HG02840 (cell line): Measurements from ENCODE around the gene STAMBPL1.

Source experiments
- ATAC-seq: cut with Tn5 transposase; IDR thresholded peaks from one replicate; pipeline ENCODE4 v1.9.1; 2021; ENCODE audit warnings: mild to moderate bottlenecking, moderate library complexity, moderate number of reproducible peaks; ENCODE audit not compliant: unreplicated experiment, low FRiP score

STAMBPL1 gene

GRCh38 chr10:88941026-88941425, 61.0 kb downstream of the STAMBPL1 start:
- ATAC-seq = no peak

DNA sequence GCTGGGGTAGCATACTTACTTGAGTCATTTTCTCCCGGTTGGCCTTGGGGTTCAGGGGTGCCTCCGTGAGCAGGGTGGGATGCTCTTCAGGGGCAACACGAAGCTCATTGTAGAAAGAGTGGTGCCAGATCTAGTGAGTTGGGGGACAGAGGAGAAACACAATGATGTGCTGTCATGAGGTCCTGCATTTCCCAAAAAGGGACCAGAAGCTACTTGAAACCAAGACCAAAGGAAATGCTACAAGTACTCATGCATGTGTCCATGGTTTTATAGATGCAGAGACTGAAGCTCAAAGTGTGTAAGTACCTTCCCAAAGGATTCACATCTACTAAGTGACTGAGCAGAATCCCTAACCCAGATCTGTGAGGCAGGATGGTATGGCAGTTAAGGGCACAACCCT, 63.7 kb downstream of the STAMBPL1 start:
- no peak for ATAC-seq

- ATAC-seq = no peak
Observed at GRCh38 chr10:88944813-88945212, 64.8 kb downstream of the STAMBPL1 start.

GRCh38 chr10:88946200-88946599, 66.2 kb downstream of the STAMBPL1 start:
- no peak for ATAC-seq

DNA sequence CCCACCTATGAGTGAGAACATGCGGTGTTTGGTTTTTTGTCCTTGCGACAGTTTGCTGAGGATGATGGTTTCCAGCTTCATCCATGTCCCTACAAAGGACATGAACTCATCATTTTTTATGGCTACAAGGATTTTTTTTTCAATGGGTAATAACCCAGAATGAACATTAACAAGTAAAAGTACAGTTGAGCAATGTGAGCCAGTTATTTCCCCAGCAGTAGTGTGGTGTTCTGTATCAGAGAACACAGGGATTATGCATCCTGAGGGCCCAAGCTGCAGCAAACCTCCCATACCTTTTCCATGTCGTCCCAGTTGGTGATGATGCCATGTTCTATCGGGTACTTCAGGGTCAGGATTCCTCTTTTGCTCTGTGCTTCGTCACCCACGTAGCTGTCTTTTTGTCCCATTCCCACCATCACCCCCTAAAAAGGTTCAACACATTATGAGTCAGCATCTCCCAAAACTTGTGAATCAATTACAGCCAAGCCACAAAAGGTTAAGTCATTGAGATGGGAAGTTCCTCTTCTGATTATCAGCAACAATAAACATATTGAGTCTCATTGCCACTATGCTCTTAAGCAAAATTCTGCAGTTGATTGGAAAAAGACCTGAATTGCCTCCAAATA, 67.0 kb downstream of the STAMBPL1 start:
- no peak for ATAC-seq

DNA sequence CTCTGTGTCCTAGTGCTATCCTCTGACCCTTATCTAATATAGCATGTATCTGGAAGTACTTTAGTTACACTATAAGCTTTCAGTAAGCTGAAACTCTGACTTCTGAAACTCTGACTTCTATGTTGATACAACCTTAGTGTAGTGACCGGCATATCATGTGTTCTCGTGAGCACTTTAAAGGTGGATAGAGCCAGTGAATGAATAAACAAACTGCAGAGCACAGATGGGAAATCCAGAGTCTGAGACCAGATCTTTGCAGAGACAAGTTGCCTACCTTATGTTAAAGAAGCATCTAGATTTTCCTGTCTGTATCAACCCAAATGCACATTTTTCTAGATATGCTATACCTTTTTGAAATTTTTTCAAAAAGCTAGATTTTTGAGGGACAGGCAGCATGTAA, 69.0 kb downstream of the STAMBPL1 start:
- no peak for ATAC-seq

- no peak for ATAC-seq
Observed at GRCh38 chr10:88949912-88950837, 70.1 kb downstream of the STAMBPL1 start.

DNA sequence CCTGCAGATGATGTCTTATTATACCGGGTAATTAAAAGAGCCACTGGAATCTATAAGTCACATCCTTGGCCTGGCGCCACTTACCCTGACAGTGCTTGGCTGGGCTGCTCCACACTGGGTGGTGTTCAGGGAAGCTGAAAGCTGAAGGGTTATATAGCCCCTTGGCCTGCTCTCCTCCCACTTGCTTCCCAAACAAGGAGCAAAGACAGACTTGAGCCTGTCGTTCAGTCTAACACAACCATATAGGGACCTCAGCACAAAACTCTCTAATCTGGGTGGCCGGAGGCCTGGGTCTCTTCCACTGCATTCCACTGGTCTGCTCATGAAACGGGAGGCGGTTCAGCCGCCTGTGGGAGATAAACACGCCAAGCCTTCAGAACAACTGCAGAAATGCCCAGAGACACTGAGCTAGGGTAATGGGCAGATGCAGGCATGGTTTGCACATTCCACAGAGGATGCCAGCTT, 72.6 kb downstream of the STAMBPL1 start, which contains the start of gene ACTA2:
Gene ACTA2, minus strand, starts transcription at position 127 of the 465 bp plus-strand sequence. CDS start 3,843 bp downstream, outside the sequence.
- ATAC-seq = no peak

- no peak for ATAC-seq
Observed at GRCh38 chr10:88953662-88954061, 73.6 kb downstream of the STAMBPL1 start.

DNA sequence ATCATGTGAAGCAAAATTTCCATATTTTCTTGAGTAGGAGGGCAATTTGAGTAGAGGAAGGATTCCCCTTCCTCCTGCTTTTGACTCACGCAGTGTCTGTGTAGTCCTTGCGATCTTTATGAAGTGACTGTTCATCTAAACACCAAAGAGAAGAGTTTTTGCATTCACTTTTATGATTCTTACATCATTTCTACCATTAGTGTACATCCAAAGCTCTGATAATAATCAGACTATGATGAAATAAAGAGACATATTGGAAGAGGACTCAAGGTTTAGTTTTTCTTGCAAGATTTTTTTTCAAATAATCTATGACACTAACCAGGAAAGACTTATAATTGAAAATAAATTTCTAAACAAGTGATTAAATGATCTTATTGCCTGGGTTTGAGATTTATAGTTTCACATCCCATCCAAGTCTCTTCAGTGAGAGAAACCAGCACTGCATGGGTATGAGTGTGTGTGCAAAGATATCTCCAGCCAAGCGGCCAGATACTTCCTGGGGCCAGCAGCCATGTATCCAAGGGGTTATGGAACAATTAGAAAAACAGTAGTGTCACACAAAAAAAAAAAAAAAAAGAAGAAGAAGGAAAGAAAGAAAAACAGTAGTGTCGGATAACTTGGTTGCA, 74.5 kb downstream of the STAMBPL1 start:
- no peak for ATAC-seq

DNA sequence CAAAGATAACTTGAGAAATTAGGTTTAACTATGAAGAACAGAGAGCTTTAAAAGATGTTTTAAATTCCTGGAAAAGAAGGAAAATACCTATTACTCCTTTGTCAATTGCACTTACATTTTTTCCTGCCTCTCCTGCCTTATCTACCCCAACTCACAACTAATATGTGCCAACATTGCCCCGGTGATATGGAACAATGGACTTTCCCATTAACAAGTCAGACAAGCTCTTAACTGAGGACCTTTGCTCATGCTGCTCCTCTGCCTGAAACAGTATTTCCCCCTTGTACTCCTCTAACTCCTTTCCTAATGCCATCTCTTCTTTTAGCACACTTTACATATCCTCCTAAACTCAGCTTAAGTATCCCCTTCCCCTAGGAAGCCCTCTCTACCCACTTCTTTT, 77.3 kb downstream of the STAMBPL1 start:
- no peak for ATAC-seq

GRCh38 chr10:88958721-88959120, 78.7 kb downstream of the STAMBPL1 start:
- no peak for ATAC-seq

GRCh38 chr10:88960802-88961201, 80.8 kb downstream of the STAMBPL1 start:
- no peak for ATAC-seq

GRCh38 chr10:88961266-88961665, 81.2 kb downstream of the STAMBPL1 start:
- no peak for ATAC-seq

DNA sequence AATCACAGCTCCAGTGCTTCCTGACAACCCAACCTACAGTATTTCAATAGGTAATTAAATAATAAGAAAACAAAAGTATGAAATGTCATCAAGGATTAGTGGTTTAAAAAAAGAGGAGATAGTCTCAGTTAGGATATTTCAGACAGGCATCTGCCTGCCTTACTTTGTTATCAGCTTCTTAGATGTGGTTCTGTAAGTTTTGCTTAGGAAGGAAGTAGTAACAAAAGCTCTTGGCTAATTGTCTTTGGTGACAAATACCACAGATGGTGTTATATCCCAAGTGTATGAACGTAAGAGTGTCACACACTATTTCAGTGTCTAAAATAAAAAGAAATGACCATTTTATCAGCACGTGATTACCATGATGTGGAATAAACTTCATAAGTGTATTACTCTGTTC, 82.3 kb downstream of the STAMBPL1 start:
- ATAC-seq = no peak

DNA sequence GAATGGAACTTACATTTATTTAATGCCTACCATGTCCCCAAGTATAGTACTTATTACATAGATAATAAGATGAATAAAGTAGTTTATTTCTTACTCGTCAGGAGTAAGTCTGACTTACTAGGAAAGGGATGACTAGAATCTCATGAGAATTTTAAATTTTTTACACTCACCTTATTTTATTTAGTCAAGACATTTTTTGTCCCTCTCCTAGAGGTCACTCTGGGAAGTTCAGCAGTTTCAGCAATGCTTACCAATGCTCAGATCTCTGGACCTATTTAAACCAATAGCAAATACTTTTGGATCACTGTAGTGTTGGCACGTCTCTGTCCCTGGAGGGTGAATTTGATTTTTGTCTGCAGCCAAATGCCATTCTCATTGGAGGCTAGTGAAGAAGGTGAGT, 83.3 kb downstream of the STAMBPL1 start:
- ATAC-seq = no peak

DNA sequence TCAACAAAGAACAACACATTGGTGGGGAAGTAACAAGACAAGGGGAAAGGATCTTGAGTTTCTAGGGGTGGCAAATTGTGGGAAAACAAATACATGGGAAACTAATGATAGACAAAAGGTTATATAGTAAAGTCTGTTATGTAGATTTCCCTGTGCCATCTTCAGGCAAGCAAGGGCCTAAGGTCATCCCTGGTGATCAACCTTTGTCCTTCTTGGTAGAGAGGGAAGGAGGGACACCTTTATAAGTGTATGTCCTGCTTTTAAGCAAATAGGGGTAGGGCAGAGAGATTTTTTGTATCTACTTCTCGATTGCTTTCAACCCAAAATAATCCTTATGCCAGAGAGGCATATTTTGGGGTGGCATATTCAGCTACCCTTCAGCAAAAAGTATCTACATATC, 84.3 kb downstream of the STAMBPL1 start:
- no peak for ATAC-seq

- no peak for ATAC-seq
Observed at GRCh38 chr10:88964869-88965415, 84.9 kb downstream of the STAMBPL1 start.

DNA sequence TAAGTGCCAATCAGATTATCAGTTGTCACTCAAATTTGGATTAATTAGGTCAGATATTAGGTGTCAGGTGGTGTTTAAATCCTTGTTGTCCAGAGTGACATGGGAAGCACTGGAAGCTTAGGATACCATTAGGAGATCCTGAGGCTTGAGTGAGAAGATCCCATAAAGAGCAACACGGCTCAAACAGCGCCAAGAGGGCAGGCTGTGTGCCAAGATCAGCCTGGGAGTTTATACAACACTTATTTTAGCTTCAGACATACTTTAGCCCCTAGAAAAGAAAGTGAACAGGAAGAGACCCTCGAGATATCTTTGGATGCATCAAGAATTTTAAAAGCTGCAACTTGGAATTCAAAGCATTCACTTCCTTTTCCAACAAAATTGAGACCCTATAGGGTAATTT, 86.8 kb downstream of the STAMBPL1 start:
- ATAC-seq = no peak

- no peak for ATAC-seq
Observed at GRCh38 chr10:88968391-88968790, 88.3 kb downstream of the STAMBPL1 start.
